CD14-positive monocyte (primary cell): ENCODE results near the gene SPINK13. TPM values are rescaled to one million over a fixed set of nuclear protein-coding genes. Genes with fewer than 3 reads are reported as not detected.

ENCODE experiments used
- DNase-seq, 3 donors: peaks; one replicate each; pipeline ENCODE4 v3.0.0-alpha.2; 2011 to 2022
- H2AFZ ChIP-seq: 2 replicates; pipeline ENCODE4 v1.6.0; 2012; ENCODE audit warnings: mild to moderate bottlenecking, low read depth, low read length, inconsistent platforms; ENCODE audit not compliant: insufficient read depth, poor library complexity, severe bottlenecking
- H3K27ac ChIP-seq, 2 donors: 1 replicate in 1 of 2; 2 replicates in 1 of 2; pipeline ENCODE4 v1.5.1; 2012 to 2013; ENCODE audit warnings: low read length in 2 of 2, control low read depth in 1 of 2, inconsistent platforms in 1 of 2, low read depth in 1 of 2, mild to moderate bottlenecking in 1 of 2
- H3K27me3 ChIP-seq, 2 donors: one replicate each; pipeline versions ENCODE4 v1.6.0 to v1.6.1; 2011 to 2013; ENCODE audit warnings: low read length in 2 of 2; ENCODE audit not compliant: control insufficient read depth in 2 of 2, insufficient read depth in 2 of 2
- H3K36me3 ChIP-seq, 2 donors: replicated peaks in 1 of 2; 1 replicate in 1 of 2; 2 replicates in 1 of 2; pipeline versions ENCODE4 v1.5.1 to v1.6.1; 2012 to 2013; ENCODE audit warnings: low read length in 2 of 2, control low read depth in 1 of 2, inconsistent platforms in 1 of 2, mild to moderate bottlenecking in 1 of 2; ENCODE audit not compliant: insufficient read depth in 2 of 2, control insufficient read depth in 1 of 2
- H3K4me1 ChIP-seq, 2 donors: 1 replicate in 1 of 2; 2 replicates in 1 of 2; pipeline versions ENCODE4 v1.5.1 to v1.6.1; 2012 to 2013; ENCODE audit warnings: low read length in 2 of 2, control low read depth in 1 of 2, inconsistent platforms in 1 of 2, mild to moderate bottlenecking in 1 of 2, moderate library complexity in 1 of 2; ENCODE audit not compliant: insufficient read depth in 2 of 2, control insufficient read depth in 1 of 2
- H3K4me2 ChIP-seq: replicated peaks from 2 replicates; pipeline ENCODE3; 2012; ENCODE audit warnings: low read length, moderate library complexity, mild to moderate bottlenecking; ENCODE audit not compliant: poor library complexity, severe bottlenecking; ENCODE audit errors: extremely low read depth
- H3K4me3 ChIP-seq, 3 experiments: fragments of 200-600 bp in 1 of 3; sonication (generic) in 1 of 3; replicated peaks in 1 of 3; 1 replicate in 2 of 3; 2 replicates in 1 of 3; pipeline ENCODE4 v1.5.1; 2011 to 2013; ENCODE audit warnings: low read length in 3 of 3, mild to moderate bottlenecking in 3 of 3, control low read depth in 2 of 3, low read depth in 2 of 3, inconsistent platforms in 1 of 3, moderate library complexity in 1 of 3
- H3K79me2 ChIP-seq: 2 replicates; pipeline ENCODE4 v1.6.0; 2012; ENCODE audit warnings: mild to moderate bottlenecking, control low read depth, inconsistent platforms, low read length, moderate library complexity; ENCODE audit not compliant: insufficient read depth
- H3K9ac ChIP-seq: 2 replicates; pipeline ENCODE4 v1.6.0; 2017; ENCODE audit warnings: low read length, mild to moderate bottlenecking; ENCODE audit not compliant: insufficient read depth, poor library complexity, severe bottlenecking
- H3K9me3 ChIP-seq, 2 donors: replicated peaks in 1 of 2; 1 replicate in 1 of 2; 2 replicates in 1 of 2; pipeline versions ENCODE4 v1.5.1 to v1.6.1; 2012 to 2013; ENCODE audit warnings: low read length in 2 of 2, control low read depth in 1 of 2; ENCODE audit not compliant: control insufficient read depth in 1 of 2, insufficient read depth in 1 of 2
- H4K20me1 ChIP-seq: 2 replicates; pipeline ENCODE4 v1.6.0; 2012; ENCODE audit warnings: mild to moderate bottlenecking, low read length, control low read depth, moderate library complexity; ENCODE audit not compliant: insufficient read depth
- H3K27ac Mint-ChIP-seq, 7 donors: one replicate each; pipeline ENCODE4 v1.8.0; 2020; ENCODE audit warnings: mild to moderate bottlenecking in 7 of 7, mixed read lengths in 7 of 7, moderate library complexity in 6 of 7, inconsistent platforms in 2 of 7
- H3K27me3 Mint-ChIP-seq, 3 donors: one replicate each; pipeline ENCODE4 v1.8.0; 2021 to 2022; ENCODE audit warnings: low read depth in 3 of 3, mild to moderate bottlenecking in 3 of 3, mixed read lengths in 3 of 3, moderate library complexity in 3 of 3, inconsistent platforms in 1 of 3
- H3K36me3 Mint-ChIP-seq, 2 donors: one replicate each; pipeline ENCODE4 v1.8.0; 2020; ENCODE audit warnings: mixed read lengths in 2 of 2, inconsistent platforms in 1 of 2, mild to moderate bottlenecking in 1 of 2
- H3K4me1 Mint-ChIP-seq: one replicate; pipeline ENCODE4 v1.8.0; 2020; ENCODE audit warnings: mild to moderate bottlenecking, mixed read lengths
- H3K4me3 Mint-ChIP-seq, 2 donors: one replicate each; pipeline ENCODE4 v1.8.0; 2020; ENCODE audit warnings: mild to moderate bottlenecking in 2 of 2, mixed read lengths in 2 of 2, moderate library complexity in 1 of 2
- H3K9me3 Mint-ChIP-seq, 7 donors: one replicate each; pipeline ENCODE4 v1.8.0; 2020 to 2022; ENCODE audit warnings: mixed read lengths in 7 of 7, mild to moderate bottlenecking in 6 of 7, moderate library complexity in 6 of 7, inconsistent platforms in 2 of 7
- WGBS: methylation state at CpG from one replicate; pipeline ENCODE4 v1.1.5; 2013; ENCODE audit warnings: missing lambda C conversion rate; ENCODE audit not compliant: insufficient coverage; 5-methylcytosine and 5-hydroxymethylcytosine counted together
- intact Hi-C, 2 donors: fragments of 100-400 bp; cut with micrococcal nuclease; formaldehyde crosslinking; loops; one replicate each; pipeline versions ENCODE4 v1.15.0 to v1.15.1; 2023
- polyA plus RNA-seq, 3 donors: library from polyadenylated mRNA; depleted of rRNA in 1 of 3; unstranded in 2 of 3; stranded (reverse) in 1 of 3; fragments of 300-500 nt in 2 of 3; fragments of >200 nt in 1 of 3; fragmentation: Illumina TruSeq in 2 of 3; gene quantifications; 1 replicate in 2 of 3; 2 replicates in 1 of 3; pipeline ENCODE4 v1.2.3, GENCODE V29; 2012 to 2021
- TF ChIP-seq, protein P1 (sequence below): fragments of 200-600 bp; IDR thresholded peaks from one replicate; pipeline ENCODE4 v1.8.0; 2022; ENCODE audit warnings: antibody characterized with exemption, mild to moderate bottlenecking

Gene SPINK13
- polyA plus RNA-seq, 3 donors = not detected

DNA sequence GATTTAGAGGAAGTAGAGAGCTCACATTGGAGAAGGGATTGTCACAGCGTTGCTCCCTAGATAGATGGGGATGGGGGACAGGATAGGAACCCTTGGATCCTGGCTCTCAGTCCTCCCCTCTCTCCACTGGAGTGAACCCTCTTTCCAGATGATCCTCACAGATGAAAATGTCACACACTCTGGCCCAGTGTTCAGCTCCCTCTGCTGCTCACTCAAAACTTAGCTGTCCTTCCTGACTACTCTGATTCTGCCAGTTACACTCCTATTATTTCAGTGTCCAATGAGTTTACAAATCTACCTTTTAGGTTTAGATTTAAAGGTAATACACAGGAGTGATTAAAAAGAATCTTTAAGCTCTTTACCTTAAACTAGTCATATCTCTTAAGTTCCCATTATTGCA, 37.9 kb downstream of the SPINK13 start:
- peaks cover 0 to 2% (median 0%) of the 10 kb centered on the region in 3 donors for H3K27me3 Mint-ChIP-seq
- TF ChIP-seq, protein P1, sequence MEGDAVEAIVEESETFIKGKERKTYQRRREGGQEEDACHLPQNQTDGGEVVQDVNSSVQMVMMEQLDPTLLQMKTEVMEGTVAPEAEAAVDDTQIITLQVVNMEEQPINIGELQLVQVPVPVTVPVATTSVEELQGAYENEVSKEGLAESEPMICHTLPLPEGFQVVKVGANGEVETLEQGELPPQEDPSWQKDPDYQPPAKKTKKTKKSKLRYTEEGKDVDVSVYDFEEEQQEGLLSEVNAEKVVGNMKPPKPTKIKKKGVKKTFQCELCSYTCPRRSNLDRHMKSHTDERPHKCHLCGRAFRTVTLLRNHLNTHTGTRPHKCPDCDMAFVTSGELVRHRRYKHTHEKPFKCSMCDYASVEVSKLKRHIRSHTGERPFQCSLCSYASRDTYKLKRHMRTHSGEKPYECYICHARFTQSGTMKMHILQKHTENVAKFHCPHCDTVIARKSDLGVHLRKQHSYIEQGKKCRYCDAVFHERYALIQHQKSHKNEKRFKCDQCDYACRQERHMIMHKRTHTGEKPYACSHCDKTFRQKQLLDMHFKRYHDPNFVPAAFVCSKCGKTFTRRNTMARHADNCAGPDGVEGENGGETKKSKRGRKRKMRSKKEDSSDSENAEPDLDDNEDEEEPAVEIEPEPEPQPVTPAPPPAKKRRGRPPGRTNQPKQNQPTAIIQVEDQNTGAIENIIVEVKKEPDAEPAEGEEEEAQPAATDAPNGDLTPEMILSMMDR = no peak

DNA sequence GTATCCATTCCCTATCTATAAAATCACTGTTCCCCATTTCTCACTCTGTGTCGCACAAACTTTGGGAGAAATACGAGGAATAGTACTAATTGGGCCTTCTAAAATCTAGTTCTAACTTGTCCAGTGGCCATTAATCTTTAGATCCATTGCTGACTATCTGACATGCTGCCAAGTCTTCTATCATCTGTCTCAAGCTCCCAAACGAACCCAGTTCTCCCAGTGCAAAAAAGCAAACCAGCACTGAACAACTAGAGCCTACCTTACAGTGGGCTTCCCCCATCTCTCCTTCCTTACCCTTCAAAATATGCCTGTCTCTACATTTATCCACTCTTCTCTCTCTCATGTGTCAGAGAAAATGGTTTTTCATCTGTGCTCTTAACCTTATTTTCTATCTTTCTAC, 40.4 kb downstream of the SPINK13 start:
- H3K27me3 Mint-ChIP-seq = peaks cover 0 to 2% (median 0%) of the 10 kb centered on the region in 3 donors
- H3K9me3 ChIP-seq = peaks cover 0 to 2% of the 10 kb centered on the region in 2 donors
- no peak overlapping the region for H3K9ac ChIP-seq
- H3K27ac Mint-ChIP-seq = no peak overlapping the region
- H3K79me2 ChIP-seq = no peaks in the 10 kb centered on the region
- H3K4me1 Mint-ChIP-seq = no peaks in the 10 kb centered on the region
- no peak overlapping the region for H3K4me3 ChIP-seq
- no peaks in the 10 kb centered on the region for H4K20me1 ChIP-seq
- no peak for DNase-seq
- no peak overlapping the region for H3K4me3 Mint-ChIP-seq
- 82% methylated on average over 3 of the region's 3 CpGs for WGBS
- H3K9me3 Mint-ChIP-seq = peaks cover 4 to 16% (median 12%) of the 10 kb centered on the region in 7 donors
- TF ChIP-seq, protein P1 = no peak
- no peak overlapping the region for H3K4me2 ChIP-seq
- H3K27ac ChIP-seq = no peak overlapping the region
- no peaks in the 10 kb centered on the region for H3K4me1 ChIP-seq
- H3K36me3 Mint-ChIP-seq = no peaks in the 10 kb centered on the region
- no peaks in the 10 kb centered on the region for H3K27me3 ChIP-seq
- no peaks in the 10 kb centered on the region for H3K36me3 ChIP-seq
- no peak overlapping the region for H2AFZ ChIP-seq
- intact Hi-C loops = no loop called here

More for the DNA sequence above, 37.9 kb downstream of the SPINK13 start:
- Histone ChIP-seq H3K4me3 (no peak overlapping the region), H3K9ac (no peak overlapping the region), H3K9me3 (peaks cover 0 to 2% of the 10 kb centered on the region in 2 donors), H3K27ac (no peak overlapping the region), H2AFZ (no peak overlapping the region), H4K20me1 (no peaks in the 10 kb centered on the region), H3K4me1 (no peaks in the 10 kb centered on the region), H3K79me2 (no peaks in the 10 kb centered on the region), H3K27me3 (no peaks in the 10 kb centered on the region), H3K36me3 (no peaks in the 10 kb centered on the region), H3K4me2 (no peak overlapping the region)
- Mint-ChIP-seq H3K27ac (no peak overlapping the region), H3K9me3 (peaks cover 4 to 16% (median 12%) of the 10 kb centered on the region in 7 donors), H3K4me1 (no peaks in the 10 kb centered on the region), H3K4me3 (no peak overlapping the region), H3K36me3 (no peaks in the 10 kb centered on the region)
- no CpG with 5 or more reads among the region's 1 CpG for WGBS
- no peak for DNase-seq
- intact Hi-C loops = no loop called here
